HepG2 (cell line): Measurements from ENCODE around the gene UBE3D. TPM values are rescaled to one million over a fixed set of nuclear protein-coding genes. Genes with fewer than 3 reads are reported as not detected.

ENCODE experiments used
- ARHGAP35 ChIP-seq: sonication (generic); formaldehyde crosslinking; IDR thresholded peaks from 2 replicates; pipeline ENCODE4 v1.9.0; 2022; ENCODE audit warnings: mild to moderate bottlenecking, inconsistent platforms, moderate library complexity, missing genetic modification reagents, borderline replicate concordance
- CBX5 ChIP-seq: sonication (generic); formaldehyde crosslinking; IDR thresholded peaks from 2 replicates; pipeline ENCODE4 v1.4.0; 2020; ENCODE audit warnings: missing genetic modification reagents, borderline replicate concordance
- CERS6 ChIP-seq: sonication (generic); formaldehyde crosslinking; IDR thresholded peaks from 2 replicates; pipeline ENCODE4 v1.5.0; 2020; ENCODE audit warnings: missing genetic modification reagents
- E2F2 ChIP-seq: sonication (generic); formaldehyde crosslinking; IDR thresholded peaks from 2 replicates; pipeline ENCODE4 v1.4.0; 2020; ENCODE audit warnings: missing genetic modification reagents, borderline replicate concordance
- JDP2 ChIP-seq: sonication (generic); formaldehyde crosslinking; IDR thresholded peaks from 2 replicates; pipeline ENCODE4 v1.8.1; 2022; ENCODE audit warnings: missing genetic modification reagents, borderline replicate concordance
- KDM1A ChIP-seq: IDR thresholded peaks from 2 replicates; pipeline ENCODE4 v1.6.1; 2016; ENCODE audit warnings: missing compliant biosample characterization
- KDM6A ChIP-seq: IDR thresholded peaks from 2 replicates; pipeline ENCODE4 v1.6.1; 2016; ENCODE audit warnings: low read depth
- NFE2L2 ChIP-seq: fragments of 150-350 bp; IDR thresholded peaks from 2 replicates; pipeline ENCODE4 v1.6.1; 2014; ENCODE audit warnings: low read length
- REPIN1 ChIP-seq: sonication (generic); formaldehyde crosslinking; IDR thresholded peaks from 2 replicates; pipeline ENCODE4 v1.8.0; 2022; ENCODE audit warnings: missing genetic modification reagents, low read depth, mild to moderate bottlenecking, borderline replicate concordance
- SIN3B ChIP-seq: fragments of 150-350 bp; IDR thresholded peaks from 2 replicates; pipeline ENCODE4 v1.6.1; 2014; ENCODE audit warnings: low read length
- STAT5B ChIP-seq: sonication (generic); formaldehyde crosslinking; IDR thresholded peaks from 2 replicates; pipeline ENCODE4 v1.4.0; 2020; ENCODE audit warnings: missing genetic modification reagents
- U2AF2 ChIP-seq: fragments of 200-400 bp; formaldehyde crosslinking; IDR thresholded peaks from 2 replicates; pipeline ENCODE4 v1.6.1; 2017; ENCODE audit warnings: low read depth, mild to moderate bottlenecking, low read length
- ZFP62 ChIP-seq: sonication (generic); formaldehyde crosslinking; IDR thresholded peaks from 2 replicates; pipeline ENCODE4 v1.4.0; 2020; ENCODE audit warnings: missing genetic modification reagents
- ZNF451 ChIP-seq: sonication (generic); formaldehyde crosslinking; IDR thresholded peaks from 2 replicates; pipeline ENCODE4 v1.5.0; 2020; ENCODE audit warnings: mild to moderate bottlenecking, missing genetic modification reagents
- ZNF510 ChIP-seq: sonication (generic); formaldehyde crosslinking; IDR thresholded peaks from 2 replicates; pipeline ENCODE4 v1.4.0; 2020; ENCODE audit warnings: low read depth, mild to moderate bottlenecking, missing genetic modification reagents
- ZNF552 ChIP-seq: sonication (generic); formaldehyde crosslinking; IDR thresholded peaks from 2 replicates; pipeline ENCODE4 v1.9.0; 2022; ENCODE audit warnings: missing genetic modification reagents, mild to moderate bottlenecking, borderline replicate concordance
- ZNF670 ChIP-seq: sonication (generic); formaldehyde crosslinking; IDR thresholded peaks from 2 replicates; pipeline ENCODE4 v1.8.0; 2022; ENCODE audit warnings: mild to moderate bottlenecking, missing genetic modification reagents, borderline replicate concordance
- ZNF678 ChIP-seq: sonication (generic); formaldehyde crosslinking; IDR thresholded peaks from 2 replicates; pipeline ENCODE4 v1.4.0; 2020; ENCODE audit warnings: mild to moderate bottlenecking, missing genetic modification reagents
- ZNF850 ChIP-seq: sonication (generic); formaldehyde crosslinking; conservative IDR thresholded peaks from 2 replicates; pipeline ENCODE4 v1.9.0; 2021; ENCODE audit warnings: mild to moderate bottlenecking, missing genetic modification reagents
- ZSCAN20 ChIP-seq: sonication (generic); formaldehyde crosslinking; IDR thresholded peaks from 2 replicates; pipeline ENCODE4 v1.4.0; 2020; ENCODE audit warnings: missing genetic modification reagents, mild to moderate bottlenecking, borderline replicate concordance
- polyA plus RNA-seq, 8 experiments: library from polyadenylated mRNA; depleted of rRNA in 3 of 8; stranded (reverse) in 7 of 8; unstranded in 1 of 8; fragments of >200 nt; fragmentation: Illumina TruSeq in 4 of 8; extraction: Trizol in 4 of 8; gene quantifications; 2 replicates each; pipeline versions ENCODE4 v1.2.1 to v1.2.3, GENCODE V29; 2011 to 2016; ENCODE audit warnings: low read depth in 4 of 8, missing spikeins in 1 of 8, mixed read lengths in 1 of 8; ENCODE audit not compliant: insufficient read depth in 1 of 8
- total RNA-seq, 5 experiments: library from RNA; depleted of rRNA; stranded (reverse); fragments of >200 nt; fragmentation: Illumina TruSeq; extraction: Trizol; gene quantifications; 2 replicates each; pipeline ENCODE4 v1.2.3, GENCODE V29; 2016; ENCODE audit warnings: low read depth in 1 of 5
- TF ChIP-seq, protein P1 (sequence below): sonication (generic); formaldehyde crosslinking; IDR thresholded peaks from 2 replicates; pipeline ENCODE4 v1.4.0; 2020; ENCODE audit warnings: missing genetic modification reagents, borderline replicate concordance
- TF ChIP-seq, protein P2 (sequence below): sonication (generic); formaldehyde crosslinking; IDR thresholded peaks from 2 replicates; pipeline ENCODE4 v1.5.0; 2020; ENCODE audit warnings: missing genetic modification reagents

UBE3D gene
- total and polyA plus RNA-seq, 2 of the 13 experiments (the other 11 are each of a cell fraction or from before 2014, with no cell fraction given) = 5.1 to 11.4 TPM

DNA sequence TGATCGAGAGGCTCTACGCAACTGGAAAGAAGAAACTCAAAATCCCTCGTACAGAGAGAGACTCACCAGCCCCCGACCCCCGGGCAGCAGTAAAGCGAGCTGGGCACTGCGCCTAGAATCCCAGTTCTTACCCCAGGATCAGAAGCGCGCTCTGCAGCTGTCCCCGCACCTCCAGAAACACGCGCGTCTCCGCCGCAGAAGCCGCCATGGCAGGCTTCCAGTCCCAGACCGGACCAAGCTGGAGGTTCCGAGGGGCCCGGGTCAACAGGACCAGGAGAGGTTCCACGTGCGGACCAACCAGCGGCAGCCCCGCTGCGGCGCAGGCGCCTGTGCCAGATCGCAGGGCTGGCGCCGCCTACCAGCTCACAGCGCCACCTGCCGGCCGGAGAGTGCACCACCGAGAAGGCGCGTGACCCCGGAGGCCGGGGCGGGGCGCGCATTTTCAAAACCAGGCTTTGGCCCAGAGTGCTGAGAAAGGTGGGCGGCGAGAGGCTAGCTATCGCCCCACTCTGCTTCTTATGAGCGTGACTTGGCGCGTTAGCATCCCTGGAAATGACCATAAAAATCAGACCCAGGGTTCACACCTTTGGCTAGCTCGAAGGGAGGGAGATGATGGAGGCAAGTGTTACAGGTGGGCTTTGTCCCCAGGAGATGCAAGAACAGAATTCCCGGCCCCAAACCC lies at the start of gene UBE3D (continued):
- TF ChIP-seq ZNF451 (CRISPR knock-in tag) = 0 out of 2 replicates have a peak, but pooled peaks have one; percentile 56
- TF ChIP-seq REPIN1 (CRISPR knock-in tag) = peak; percentile 94
- TF ChIP-seq SIN3B = peak; percentile 86
- TF ChIP-seq ZSCAN20 (CRISPR knock-in tag) = no peak
- TF ChIP-seq E2F2 (CRISPR knock-in tag) = no peak
- TF ChIP-seq ZNF510 (CRISPR knock-in tag) = peak; percentile 82; the same call in 1 of the 2 replicates
- no peak for TF ChIP-seq KDM1A
- no peak for TF ChIP-seq ZFP62 (CRISPR knock-in tag)
- TF ChIP-seq, protein P1, sequence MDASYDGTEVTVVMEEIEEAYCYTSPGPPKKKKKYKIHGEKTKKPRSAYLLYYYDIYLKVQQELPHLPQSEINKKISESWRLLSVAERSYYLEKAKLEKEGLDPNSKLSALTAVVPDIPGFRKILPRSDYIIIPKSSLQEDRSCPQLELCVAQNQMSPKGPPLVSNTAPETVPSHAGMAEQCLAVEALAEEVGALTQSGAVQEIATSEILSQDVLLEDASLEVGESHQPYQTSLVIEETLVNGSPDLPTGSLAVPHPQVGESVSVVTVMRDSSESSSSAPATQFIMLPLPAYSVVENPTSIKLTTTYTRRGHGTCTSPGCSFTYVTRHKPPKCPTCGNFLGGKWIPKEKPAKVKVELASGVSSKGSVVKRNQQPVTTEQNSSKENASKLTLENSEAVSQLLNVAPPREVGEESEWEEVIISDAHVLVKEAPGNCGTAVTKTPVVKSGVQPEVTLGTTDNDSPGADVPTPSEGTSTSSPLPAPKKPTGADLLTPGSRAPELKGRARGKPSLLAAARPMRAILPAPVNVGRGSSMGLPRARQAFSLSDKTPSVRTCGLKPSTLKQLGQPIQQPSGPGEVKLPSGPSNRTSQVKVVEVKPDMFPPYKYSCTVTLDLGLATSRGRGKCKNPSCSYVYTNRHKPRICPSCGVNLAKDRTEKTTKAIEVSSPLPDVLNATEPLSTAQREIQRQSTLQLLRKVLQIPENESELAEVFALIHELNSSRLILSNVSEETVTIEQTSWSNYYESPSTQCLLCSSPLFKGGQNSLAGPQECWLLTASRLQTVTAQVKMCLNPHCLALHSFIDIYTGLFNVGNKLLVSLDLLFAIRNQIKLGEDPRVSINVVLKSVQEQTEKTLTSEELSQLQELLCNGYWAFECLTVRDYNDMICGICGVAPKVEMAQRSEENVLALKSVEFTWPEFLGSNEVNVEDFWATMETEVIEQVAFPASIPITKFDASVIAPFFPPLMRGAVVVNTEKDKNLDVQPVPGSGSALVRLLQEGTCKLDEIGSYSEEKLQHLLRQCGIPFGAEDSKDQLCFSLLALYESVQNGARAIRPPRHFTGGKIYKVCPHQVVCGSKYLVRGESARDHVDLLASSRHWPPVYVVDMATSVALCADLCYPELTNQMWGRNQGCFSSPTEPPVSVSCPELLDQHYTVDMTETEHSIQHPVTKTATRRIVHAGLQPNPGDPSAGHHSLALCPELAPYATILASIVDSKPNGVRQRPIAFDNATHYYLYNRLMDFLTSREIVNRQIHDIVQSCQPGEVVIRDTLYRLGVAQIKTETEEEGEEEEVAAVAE (CRISPR knock-in tag) = 0 out of 2 replicates have a peak, but pooled peaks have one; percentile 68
- TF ChIP-seq ZNF850 (CRISPR knock-in tag) = no peak
- TF ChIP-seq, protein P2, sequence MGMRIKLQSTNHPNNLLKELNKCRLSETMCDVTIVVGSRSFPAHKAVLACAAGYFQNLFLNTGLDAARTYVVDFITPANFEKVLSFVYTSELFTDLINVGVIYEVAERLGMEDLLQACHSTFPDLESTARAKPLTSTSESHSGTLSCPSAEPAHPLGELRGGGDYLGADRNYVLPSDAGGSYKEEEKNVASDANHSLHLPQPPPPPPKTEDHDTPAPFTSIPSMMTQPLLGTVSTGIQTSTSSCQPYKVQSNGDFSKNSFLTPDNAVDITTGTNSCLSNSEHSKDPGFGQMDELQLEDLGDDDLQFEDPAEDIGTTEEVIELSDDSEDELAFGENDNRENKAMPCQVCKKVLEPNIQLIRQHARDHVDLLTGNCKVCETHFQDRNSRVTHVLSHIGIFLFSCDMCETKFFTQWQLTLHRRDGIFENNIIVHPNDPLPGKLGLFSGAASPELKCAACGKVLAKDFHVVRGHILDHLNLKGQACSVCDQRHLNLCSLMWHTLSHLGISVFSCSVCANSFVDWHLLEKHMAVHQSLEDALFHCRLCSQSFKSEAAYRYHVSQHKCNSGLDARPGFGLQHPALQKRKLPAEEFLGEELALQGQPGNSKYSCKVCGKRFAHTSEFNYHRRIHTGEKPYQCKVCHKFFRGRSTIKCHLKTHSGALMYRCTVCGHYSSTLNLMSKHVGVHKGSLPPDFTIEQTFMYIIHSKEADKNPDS (CRISPR knock-in tag) = 0 out of 2 replicates have a peak, but pooled peaks have one; percentile 18
- TF ChIP-seq ZNF670 (CRISPR knock-in tag) = no peak
- TF ChIP-seq KDM6A (CRISPR knock-in tag) = no peak
- TF ChIP-seq CBX5 (CRISPR knock-in tag) = 0 out of 2 replicates have a peak, but pooled peaks have one; percentile 67
- no peak for TF ChIP-seq NFE2L2
- TF ChIP-seq ZNF678 = peak; percentile 77
- TF ChIP-seq JDP2 = no peak
- TF ChIP-seq CERS6 (CRISPR knock-in tag) = no peak
- TF ChIP-seq ZNF552 (CRISPR knock-in tag) = no peak; the same call in 1 of the 2 replicates
- 0 out of 2 replicates have a peak, but pooled peaks have one; percentile 40 for TF ChIP-seq U2AF2
- TF ChIP-seq STAT5B (CRISPR knock-in tag) = no peak
- TF ChIP-seq ARHGAP35 = no peak
